ENCODE data around the gene EGFL8. TPM values are rescaled to one million over a fixed set of nuclear protein-coding genes. Genes with fewer than 3 reads are reported as not detected.

EGFL8 gene
- total RNA-seq, 2 donors from 2014 or later, result 9.6 to 9.7 TPM

DNA sequence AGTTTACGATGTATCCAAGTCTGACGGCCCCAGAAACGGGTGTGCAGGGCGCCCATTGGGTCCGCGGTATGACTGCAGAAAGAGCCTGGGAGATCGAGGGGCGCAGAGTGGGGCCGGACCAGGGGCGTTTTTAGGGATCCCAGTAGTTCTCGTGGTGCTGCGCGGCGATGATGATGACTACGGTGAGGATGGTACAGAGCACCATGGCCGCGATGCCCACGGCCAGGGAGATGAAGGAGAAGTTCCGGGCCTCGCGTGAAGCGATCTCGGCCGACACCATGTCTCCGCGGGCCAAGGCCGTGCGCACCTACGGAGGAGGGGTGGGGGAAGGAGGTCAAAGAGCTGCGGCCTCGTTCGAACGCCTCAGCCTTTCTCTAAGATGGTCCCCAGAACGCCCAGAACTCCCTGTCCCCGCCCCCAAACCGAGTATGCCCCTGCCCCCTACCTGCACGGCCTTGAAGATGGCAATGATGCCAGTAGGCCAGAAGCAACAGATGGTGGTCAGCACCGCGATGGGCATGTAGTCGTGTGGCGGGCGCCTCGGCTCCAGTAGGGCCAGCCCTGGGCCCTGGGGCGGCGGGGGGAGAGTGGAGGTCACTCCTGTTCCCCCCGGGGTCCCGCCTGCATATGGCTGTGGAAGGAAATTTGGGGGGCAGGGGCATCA lies 15.2 kb upstream of the EGFL8 start:
- ATAC-seq (peak; percentile 27), DNase-seq (no peak)
- Mint-ChIP-seq H3K4me1 (peaks cover 38% of the 10 kb centered on the region), H3K27me3 (peaks cover 47% of the 10 kb centered on the region), H3K27ac (no peak overlapping the region), H3K36me3 (ENCODE audit: low read depth) (peaks cover 9% of the 10 kb centered on the region), H3K4me3 (peak overlapping the region; percentile 87)
- no peaks in the 10 kb centered on the region for H3K9me3 ChIP-seq (ENCODE audit: control insufficient read depth, low read length, poor library complexity, severe bottlenecking)

DNA sequence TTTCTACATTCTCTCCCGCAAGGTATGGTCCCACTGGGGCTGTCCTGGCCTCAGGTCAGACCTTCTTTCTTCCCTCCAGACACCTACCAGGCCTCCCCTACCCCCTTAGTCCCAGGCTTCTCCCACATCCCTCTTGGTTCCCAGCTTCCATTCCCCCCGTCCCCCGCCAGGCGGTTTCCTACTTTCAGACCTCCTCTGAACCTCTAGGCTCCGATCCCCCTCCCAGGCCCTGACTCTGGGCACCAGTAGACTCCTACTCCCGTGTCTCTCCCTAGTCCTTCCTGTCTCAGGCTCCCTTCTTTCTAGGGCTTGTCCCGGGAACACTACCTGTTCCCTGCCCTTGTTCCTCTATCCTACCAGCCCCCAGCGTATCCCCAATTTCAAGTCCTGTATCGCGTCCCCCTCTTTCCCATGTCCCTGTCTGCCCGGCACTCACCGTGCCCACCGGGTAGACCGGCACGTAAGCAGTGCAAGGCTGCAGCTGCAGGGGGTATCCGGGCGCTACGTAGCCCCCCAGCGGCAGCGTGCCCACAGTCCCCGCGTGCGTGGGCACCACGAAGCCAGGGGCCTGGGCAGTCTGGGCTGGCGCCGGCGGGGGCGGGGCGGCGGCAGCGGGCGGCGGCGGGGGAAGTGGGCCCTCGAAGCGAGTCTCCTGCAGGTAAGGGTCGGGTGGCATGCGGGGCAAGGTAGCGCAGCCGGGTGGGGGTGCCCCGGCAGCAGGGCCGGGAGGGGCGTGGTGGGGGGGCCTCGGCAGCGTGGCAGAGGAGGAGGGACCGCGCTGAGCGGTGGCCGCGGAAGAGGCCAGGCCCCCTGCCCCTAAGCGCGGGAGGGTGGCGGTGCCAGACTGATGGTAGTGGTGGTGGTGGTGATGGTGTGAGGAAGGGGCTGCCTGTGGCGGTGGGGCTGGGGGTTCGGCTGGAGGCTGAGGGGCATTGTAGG lies 14.2 kb upstream of the EGFL8 start:
- Mint-ChIP-seq H3K36me3 (ENCODE audit: low read depth) (peaks cover 9% of the 10 kb centered on the region), H3K27me3 (peaks cover 47% of the 10 kb centered on the region), H3K4me3 (peak overlapping the region; percentile 52), H3K27ac (no peak overlapping the region), H3K4me1 (peaks cover 44% of the 10 kb centered on the region)
- ATAC-seq, result no peak
- H3K9me3 ChIP-seq (ENCODE audit: control insufficient read depth, low read length, poor library complexity, severe bottlenecking), result no peaks in the 10 kb centered on the region
- no peak for DNase-seq

DNA sequence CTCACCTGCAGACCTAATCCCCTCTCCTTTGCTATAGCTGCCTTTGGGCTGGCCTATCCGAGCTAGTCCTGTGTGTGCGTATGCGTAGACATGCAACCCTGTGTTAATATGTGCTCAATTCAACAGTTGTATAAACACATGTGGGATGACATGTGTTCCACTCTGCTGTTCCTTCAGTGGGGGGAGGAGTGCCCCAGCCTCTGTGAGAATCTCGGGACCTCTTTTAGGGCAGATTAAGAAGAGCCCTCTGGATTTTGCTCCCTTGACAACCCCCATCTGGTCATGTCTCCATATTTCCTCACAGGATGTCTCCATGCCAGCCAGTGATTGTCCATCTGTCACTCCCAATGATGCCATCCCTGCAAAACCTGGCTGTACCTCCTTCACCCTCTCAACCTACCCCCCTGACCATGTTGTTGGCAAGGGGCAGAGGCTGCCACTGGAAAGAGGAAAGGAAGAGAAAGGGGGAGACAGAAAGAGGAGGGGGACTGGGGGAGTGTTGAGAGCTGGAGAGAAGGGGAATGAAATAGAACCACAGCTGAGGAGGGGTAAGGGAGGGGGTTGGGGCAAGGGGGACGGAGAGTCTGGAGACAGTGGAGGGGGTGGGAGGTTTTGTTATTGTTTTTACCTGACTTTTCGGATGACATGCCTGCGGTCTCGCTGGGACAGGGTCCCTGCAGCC lies 13.1 kb upstream of the EGFL8 start:
- no peak for ATAC-seq
- no peak for DNase-seq
- H3K27me3 Mint-ChIP-seq, result peaks cover 42% of the 10 kb centered on the region

DNA sequence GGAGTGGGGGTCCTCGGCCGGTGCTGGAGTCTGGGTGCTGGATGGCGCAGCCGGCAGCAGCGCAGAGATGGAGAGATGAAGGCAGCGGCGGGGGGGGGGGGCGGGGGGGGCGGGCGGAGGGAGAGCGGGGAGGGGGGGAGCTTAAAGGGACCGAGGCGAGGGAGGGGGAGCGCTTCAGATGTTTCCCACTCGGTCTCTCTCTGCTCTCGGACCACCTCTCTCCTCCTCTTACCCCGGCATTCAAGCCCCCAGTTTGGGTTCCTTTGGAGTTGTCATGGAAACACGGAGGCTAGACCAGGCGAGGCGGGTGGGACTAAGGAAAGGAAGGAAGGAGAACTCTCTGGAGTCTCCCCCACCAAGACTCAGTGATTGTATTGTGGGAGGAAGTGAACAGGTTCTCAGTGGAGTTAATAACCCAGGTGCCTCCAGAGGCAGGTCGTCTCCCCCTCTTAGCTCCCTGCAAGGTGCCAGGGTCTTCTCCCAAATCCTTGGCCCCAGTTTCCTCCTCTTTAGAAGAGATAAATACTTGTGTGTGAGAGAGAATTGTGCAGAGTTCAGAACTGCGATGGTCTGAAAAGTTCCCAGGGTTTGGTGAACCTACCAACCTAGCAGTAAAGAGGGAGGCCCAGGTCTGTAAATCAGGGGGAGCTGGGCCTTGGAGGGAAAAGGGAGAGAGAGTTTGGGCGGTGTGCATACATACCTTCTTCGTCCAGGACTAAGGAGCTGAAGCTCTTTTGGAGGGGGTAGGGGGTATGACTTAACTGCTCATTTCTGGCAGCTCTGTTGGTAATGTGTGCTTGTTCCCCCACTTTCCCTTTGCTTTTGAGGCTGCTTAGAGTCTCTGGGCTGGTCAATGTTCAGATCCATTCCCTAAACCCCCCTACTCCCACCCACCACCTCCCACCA lies 12.3 kb upstream of the EGFL8 start, which contains the start of gene PRRT1:
TSS of gene PRRT1 (minus strand) at position 77 of the 906 bp plus-strand sequence. CDS start 112 bp downstream, outside the sequence.
- H3K27me3 Mint-ChIP-seq, result peaks cover 36% of the 10 kb centered on the region
- no peaks in the 10 kb centered on the region for H3K9me3 ChIP-seq (ENCODE audit: control insufficient read depth, low read length, poor library complexity, severe bottlenecking)
- peaks cover 11% of the 10 kb centered on the region for H3K36me3 Mint-ChIP-seq (ENCODE audit: low read depth)
- H3K4me1 Mint-ChIP-seq, result peaks cover 46% of the 10 kb centered on the region
- DNase-seq, result no peak
- no peak for ATAC-seq
- peak within 1 kb of the TSS; percentile 78 for H3K4me3 Mint-ChIP-seq
- peak within 1 kb of the TSS; percentile 53 for H3K27ac Mint-ChIP-seq

More for the DNA sequence above, 13.1 kb upstream of the EGFL8 start:
- peaks cover 46% of the 10 kb centered on the region for H3K4me1 Mint-ChIP-seq
- peak overlapping the region; percentile 25 for H3K4me3 Mint-ChIP-seq
- H3K9me3 ChIP-seq (ENCODE audit: control insufficient read depth, low read length, poor library complexity, severe bottlenecking), result no peaks in the 10 kb centered on the region
- H3K36me3 Mint-ChIP-seq (ENCODE audit: low read depth), result peaks cover 11% of the 10 kb centered on the region
- H3K27ac Mint-ChIP-seq, result no peak overlapping the region

DNA sequence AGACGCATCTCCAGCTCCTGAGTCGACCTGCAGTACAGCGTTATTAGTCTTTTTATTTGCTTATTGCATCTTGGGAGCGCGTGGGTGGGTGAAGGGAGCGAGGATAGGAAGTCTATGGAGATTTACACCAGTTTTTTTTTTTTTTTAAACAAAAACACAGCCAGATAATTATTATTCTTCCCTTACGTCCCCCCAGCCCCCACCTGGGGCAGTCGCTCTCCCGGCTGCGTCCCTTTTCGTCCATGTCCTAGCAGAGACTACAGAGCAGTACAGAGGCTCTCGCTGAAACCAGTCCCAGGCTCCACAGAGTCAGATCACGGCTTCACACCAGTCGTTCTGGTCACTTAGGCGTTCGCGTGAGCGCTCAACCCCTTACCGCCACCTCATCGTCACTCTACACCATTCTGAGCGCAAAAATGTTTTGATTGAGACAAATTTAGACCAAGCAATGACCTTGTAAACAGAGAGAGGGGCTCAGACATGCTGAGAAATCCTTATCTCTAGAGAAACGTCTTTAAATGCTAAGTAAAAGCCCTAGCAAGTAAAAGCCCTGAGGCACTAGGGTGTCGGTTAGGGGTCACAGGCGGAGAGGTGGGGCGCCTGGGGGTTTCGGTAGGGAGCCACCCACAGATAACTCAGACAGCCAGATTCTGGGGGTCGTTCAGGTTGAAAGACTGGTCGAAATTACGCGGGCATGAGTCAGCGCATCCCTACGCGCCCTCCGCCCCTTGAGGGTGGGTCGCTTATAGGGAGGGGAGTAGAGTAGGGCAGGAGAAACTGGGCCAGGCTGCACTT lies 11.4 kb upstream of the EGFL8 start:
- DNase-seq, result no peak
- H3K4me3 Mint-ChIP-seq, result peak overlapping the region; percentile 78

DNA sequence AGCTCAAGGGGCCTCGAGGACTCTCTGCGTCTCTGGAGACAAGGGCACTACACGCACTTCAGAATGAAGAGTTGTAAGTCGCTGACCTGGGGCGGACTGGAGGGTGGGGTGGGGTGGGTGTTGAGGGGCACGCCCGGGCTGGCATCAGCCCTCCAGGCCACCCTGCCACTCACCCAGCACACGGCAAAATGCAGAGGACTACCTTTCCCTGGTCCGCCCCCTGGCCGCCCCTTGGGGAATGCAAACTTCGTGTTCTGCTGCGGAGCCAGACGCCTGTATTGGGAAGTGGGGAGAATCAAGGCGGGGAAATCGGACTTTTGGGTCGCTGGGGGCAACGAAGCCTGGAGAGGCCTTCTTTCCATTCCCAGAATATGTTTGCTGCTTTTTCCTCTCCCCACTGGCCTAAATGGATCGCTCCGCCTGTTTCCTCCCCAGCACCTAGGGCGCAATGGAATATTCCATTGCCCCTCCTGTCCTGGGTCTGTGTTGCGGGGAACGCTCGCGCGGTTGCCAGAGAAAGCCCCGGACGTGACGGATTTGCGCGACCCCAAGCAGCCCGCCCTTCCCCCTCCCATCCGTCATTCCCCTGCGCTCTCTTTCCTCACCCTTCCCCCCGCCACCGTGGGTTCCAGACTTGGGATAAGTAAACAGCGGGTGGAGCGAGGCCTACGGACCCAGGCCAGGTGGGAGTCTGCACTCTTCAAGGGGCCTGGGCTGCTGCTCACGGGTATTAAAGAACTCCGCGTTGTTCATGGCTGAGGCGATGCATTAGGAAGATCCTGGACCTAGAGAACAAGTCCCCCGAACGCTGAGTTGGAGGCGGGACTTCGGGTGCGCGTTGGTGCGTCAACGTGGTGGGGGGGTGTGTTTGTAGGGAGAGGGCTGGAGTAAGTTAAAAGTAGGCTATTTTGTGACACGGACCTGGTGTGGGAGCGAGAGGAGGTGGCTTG lies 10.6 kb upstream of the EGFL8 start, which contains the start of gene PPT2:
TSS of gene PPT2 (plus strand) at position 578 of the 950 bp plus-strand sequence. CDS start 454 bp downstream, outside the sequence.
- ATAC-seq (peak; percentile 74), DNase-seq (peak; percentile 34 to 57 (median 41))
- H3K4me1 Mint-ChIP-seq, result peaks cover 46% of the 10 kb centered on the region
- no peaks in the 10 kb centered on the region for H3K9me3 ChIP-seq (ENCODE audit: control insufficient read depth, low read length, poor library complexity, severe bottlenecking)
- H3K36me3 Mint-ChIP-seq (ENCODE audit: low read depth), result peaks cover 20% of the 10 kb centered on the region
- H3K27ac Mint-ChIP-seq, result peak within 1 kb of the TSS; percentile 67
- H3K4me3 Mint-ChIP-seq, result peak within 1 kb of the TSS; percentile 98
- H3K27me3 Mint-ChIP-seq, result peaks cover 26% of the 10 kb centered on the region

More for the DNA sequence above, 11.4 kb upstream of the EGFL8 start:
- H3K9me3 ChIP-seq (ENCODE audit: control insufficient read depth, low read length, poor library complexity, severe bottlenecking), result no peaks in the 10 kb centered on the region
- no peak for ATAC-seq
- H3K27me3 Mint-ChIP-seq, result peaks cover 34% of the 10 kb centered on the region
- no peak overlapping the region for H3K27ac Mint-ChIP-seq
- H3K36me3 Mint-ChIP-seq (ENCODE audit: low read depth), result peaks cover 17% of the 10 kb centered on the region
- H3K4me1 Mint-ChIP-seq, result peaks cover 45% of the 10 kb centered on the region

DNA sequence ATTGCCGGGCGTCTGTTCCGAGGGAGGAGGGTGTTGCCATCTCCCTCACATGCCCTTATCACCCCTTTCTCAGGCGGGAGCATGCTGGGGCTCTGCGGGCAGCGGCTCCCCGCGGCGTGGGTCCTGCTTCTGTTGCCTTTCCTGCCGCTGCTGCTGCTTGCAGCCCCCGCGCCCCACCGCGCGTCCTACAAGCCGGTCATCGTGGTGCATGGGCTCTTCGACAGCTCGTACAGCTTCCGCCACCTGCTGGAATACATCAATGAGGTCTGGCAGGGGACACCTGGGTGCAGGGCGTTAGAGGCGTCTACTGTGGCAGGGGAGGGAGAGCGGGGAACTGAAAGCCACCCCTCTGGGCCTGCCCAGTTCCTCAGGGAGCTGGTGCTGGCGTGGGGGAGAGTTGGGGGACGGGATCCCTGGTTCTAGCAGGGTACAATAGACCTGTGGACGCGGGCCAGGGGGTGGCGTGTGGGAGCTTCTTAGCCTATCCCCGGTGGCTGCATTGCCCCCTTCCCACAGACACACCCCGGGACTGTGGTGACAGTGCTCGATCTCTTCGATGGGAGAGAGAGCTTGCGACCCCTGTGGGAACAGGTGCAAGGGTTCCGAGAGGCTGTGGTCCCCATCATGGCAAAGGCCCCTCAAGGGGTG lies 9.8 kb upstream of the EGFL8 start:
- DNase-seq, result peak; percentile 38 to 45 (median 40)
- H3K9me3 ChIP-seq (ENCODE audit: control insufficient read depth, low read length, poor library complexity, severe bottlenecking), result no peaks in the 10 kb centered on the region
- Mint-ChIP-seq H3K36me3 (ENCODE audit: low read depth) (peaks cover 20% of the 10 kb centered on the region), H3K4me1 (peaks cover 42% of the 10 kb centered on the region), H3K27ac (peak overlapping the region; percentile 67), H3K27me3 (peaks cover 21% of the 10 kb centered on the region), H3K4me3 (peak overlapping the region; percentile 98)
- ATAC-seq, result peak; percentile 82

DNA sequence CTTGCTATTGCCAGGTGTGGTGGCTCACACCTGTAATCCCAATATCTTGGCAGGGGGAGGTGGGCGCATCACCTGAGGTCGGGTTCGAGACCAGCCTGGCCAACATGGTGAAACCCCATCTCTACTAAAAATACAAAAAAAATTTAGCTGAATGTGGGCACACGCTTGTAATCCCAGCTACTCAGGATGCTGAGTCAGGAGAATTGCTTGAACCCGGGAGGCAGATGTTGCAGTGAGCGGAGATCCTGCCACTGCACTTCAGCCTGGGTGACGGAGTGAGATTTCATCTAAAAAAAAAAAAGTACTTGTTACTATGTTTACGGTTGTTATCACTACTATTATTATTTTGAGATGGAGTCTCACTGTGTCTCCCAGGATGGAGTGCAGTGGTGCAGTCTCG lies 7.5 kb upstream of the EGFL8 start:
- no peak for ATAC-seq
- Mint-ChIP-seq H3K4me3 (no peak overlapping the region), H3K27ac (no peak overlapping the region), H3K27me3 (peaks cover 5% of the 10 kb centered on the region), H3K36me3 (ENCODE audit: low read depth) (peaks cover 11% of the 10 kb centered on the region), H3K4me1 (peaks cover 34% of the 10 kb centered on the region)
- DNase-seq, result no peak
- H3K9me3 ChIP-seq (ENCODE audit: control insufficient read depth, low read length, poor library complexity, severe bottlenecking), result no peaks in the 10 kb centered on the region

DNA sequence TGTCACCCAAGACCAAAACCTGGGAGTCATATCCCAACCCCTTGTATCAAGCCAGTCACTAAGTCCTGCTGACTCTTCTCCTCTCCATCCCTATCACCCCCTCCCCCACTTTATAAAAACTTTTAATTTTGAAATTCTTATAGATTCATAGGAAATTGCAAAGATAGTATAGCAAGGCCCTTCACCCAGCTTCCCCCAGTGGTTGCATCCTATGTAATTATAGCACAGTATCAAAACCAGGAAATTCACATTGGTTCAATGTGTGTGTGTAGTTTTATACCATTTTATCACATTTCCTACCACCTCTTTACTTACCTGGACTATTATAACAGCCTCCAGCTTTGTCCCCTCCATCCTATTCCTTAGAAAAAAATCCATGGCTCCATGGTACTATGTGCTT lies 6.3 kb upstream of the EGFL8 start:
- no peak for DNase-seq
- no peak for ATAC-seq
- H3K36me3 Mint-ChIP-seq (ENCODE audit: low read depth), result peaks cover 11% of the 10 kb centered on the region
- H3K9me3 ChIP-seq (ENCODE audit: control insufficient read depth, low read length, poor library complexity, severe bottlenecking), result no peaks in the 10 kb centered on the region
- H3K27ac Mint-ChIP-seq, result peak overlapping the region; percentile 72
- peaks cover 28% of the 10 kb centered on the region for H3K4me1 Mint-ChIP-seq
- peaks cover 1% of the 10 kb centered on the region for H3K27me3 Mint-ChIP-seq
- H3K4me3 Mint-ChIP-seq, result no peak overlapping the region

DNA sequence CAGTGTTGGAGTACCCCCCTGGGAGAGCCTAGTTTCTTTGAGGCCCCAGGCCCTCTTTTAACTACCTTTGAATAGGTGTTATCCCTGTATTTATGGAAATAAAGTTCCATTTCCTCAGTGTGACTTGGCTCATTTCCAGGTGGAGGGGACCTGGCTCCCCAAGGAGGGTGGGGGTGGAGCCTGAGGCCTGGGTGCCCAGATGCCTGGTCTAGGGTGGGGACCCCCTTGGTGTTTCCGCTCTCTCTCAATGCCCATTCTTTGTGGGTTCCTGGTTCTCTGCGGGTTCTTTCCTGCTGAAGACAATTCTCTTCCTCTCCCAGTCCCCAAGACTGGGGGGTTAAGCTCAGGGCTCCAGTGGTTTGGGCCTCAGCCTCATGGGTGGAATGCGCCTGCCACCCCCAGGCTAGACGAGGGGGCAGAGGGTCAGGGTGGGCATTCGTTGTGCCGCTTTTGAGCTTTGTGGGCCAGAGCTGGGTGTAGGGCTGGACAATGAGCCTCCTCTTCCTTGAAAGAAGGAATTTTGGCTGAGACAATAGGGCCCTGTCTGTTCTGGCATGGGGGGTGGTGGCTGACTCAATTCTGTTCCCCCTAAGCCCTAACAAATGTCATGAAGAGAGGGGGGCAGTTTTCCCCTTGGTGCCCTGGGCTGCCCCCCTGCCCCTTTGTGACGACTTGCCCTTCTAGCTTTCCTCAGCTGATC lies 686 bp upstream of the EGFL8 start:
- no peak for ATAC-seq
- H3K9me3 ChIP-seq (ENCODE audit: control insufficient read depth, low read length, poor library complexity, severe bottlenecking), result no peaks in the 10 kb centered on the region
- Mint-ChIP-seq H3K4me3 (no peak overlapping the region), H3K27me3 (no peaks in the 10 kb centered on the region), H3K4me1 (peaks cover 5% of the 10 kb centered on the region), H3K27ac (peak overlapping the region; percentile 32), H3K36me3 (ENCODE audit: low read depth) (peaks cover 3% of the 10 kb centered on the region)
- DNase-seq, result no peak

Measured in T-helper 17 cell (primary cell).